Cardiac fibroblast (primary cell): ENCODE measurements around the gene C16orf92.

Experiments used
- DNase-seq, 2 donors: peaks; one replicate each; pipeline versions ENCODE4 v3.0.0 to v3.0.0-alpha.2; 2010; ENCODE audit warnings: low read depth in 2 of 2
- H3K4me3 ChIP-seq, 2 donors: replicated peaks in 1 of 2; 1 replicate in 1 of 2; 2 replicates in 1 of 2; pipeline ENCODE4 v1.5.1; 2011; ENCODE audit warnings: low read depth in 2 of 2, low read length in 2 of 2, mild to moderate bottlenecking in 2 of 2, moderate library complexity in 1 of 2
- TF ChIP-seq, protein P1 (sequence below): IDR thresholded peaks from one replicate; pipeline ENCODE4 v1.5.1; 2011; ENCODE audit warnings: low read depth, mild to moderate bottlenecking, low read length, inconsistent platforms

C16orf92 gene

DNA sequence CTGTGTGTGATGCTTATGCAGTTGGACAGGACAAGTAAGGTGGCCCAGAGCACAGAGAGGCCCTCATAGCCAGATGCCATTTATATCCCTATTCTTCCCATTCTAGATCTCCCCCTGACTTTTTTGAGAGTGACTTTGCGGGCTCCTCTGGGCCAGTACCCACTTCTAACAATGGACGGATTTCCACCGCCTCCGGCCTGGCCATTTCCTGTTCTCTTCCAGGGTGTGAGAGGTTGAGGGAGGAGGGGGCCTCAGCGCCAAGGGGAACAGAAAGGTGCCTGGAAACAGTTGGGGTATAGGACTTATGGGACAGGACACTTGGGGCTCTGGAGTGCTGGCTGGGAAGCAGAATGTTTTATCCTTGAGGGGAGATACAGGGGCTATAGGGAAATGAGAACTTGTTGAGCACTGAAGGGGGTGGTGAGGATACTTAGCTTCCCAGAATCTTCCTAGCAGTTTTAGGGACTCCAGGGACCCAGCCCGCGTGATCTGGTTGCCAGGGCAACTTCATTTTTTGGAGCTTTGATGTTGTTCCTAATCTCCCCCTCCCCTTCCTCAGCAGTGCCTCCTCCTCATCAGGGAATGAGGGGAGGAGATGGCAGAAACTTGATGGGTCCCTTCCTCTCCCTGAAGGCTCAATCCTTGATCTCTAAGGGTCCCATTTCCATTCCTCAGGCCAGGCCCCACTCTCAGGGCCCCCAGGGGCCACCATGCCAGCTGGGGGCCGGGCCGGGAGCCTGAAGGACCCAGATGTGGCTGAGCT, 45.8 kb upstream of the C16orf92 start:
- no peak for DNase-seq
- TF ChIP-seq, protein P1, sequence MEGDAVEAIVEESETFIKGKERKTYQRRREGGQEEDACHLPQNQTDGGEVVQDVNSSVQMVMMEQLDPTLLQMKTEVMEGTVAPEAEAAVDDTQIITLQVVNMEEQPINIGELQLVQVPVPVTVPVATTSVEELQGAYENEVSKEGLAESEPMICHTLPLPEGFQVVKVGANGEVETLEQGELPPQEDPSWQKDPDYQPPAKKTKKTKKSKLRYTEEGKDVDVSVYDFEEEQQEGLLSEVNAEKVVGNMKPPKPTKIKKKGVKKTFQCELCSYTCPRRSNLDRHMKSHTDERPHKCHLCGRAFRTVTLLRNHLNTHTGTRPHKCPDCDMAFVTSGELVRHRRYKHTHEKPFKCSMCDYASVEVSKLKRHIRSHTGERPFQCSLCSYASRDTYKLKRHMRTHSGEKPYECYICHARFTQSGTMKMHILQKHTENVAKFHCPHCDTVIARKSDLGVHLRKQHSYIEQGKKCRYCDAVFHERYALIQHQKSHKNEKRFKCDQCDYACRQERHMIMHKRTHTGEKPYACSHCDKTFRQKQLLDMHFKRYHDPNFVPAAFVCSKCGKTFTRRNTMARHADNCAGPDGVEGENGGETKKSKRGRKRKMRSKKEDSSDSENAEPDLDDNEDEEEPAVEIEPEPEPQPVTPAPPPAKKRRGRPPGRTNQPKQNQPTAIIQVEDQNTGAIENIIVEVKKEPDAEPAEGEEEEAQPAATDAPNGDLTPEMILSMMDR: no peak
- peak overlapping the region in 1 of 2 donors; percentile 3 for H3K4me3 ChIP-seq

DNA sequence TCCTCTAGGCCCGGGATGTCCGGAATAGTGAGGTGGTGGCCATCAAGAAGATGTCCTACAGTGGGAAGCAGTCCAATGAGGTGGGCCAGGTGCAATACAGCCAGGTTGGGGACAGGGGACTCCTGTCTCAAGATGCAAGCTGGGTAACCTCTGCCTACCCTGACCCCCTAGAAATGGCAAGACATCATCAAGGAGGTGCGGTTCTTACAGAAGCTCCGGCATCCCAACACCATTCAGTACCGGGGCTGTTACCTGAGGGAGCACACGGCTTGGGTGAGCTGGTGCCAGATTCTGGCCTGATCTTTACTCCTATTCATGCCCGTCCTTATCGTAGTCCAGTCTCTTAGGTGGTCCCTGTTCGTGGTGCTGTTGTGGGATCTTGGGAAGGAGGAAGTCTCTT, 44.9 kb upstream of the C16orf92 start:
- DNase-seq: no peak
- TF ChIP-seq, protein P1: no peak
- no peak overlapping the region for H3K4me3 ChIP-seq

DNA sequence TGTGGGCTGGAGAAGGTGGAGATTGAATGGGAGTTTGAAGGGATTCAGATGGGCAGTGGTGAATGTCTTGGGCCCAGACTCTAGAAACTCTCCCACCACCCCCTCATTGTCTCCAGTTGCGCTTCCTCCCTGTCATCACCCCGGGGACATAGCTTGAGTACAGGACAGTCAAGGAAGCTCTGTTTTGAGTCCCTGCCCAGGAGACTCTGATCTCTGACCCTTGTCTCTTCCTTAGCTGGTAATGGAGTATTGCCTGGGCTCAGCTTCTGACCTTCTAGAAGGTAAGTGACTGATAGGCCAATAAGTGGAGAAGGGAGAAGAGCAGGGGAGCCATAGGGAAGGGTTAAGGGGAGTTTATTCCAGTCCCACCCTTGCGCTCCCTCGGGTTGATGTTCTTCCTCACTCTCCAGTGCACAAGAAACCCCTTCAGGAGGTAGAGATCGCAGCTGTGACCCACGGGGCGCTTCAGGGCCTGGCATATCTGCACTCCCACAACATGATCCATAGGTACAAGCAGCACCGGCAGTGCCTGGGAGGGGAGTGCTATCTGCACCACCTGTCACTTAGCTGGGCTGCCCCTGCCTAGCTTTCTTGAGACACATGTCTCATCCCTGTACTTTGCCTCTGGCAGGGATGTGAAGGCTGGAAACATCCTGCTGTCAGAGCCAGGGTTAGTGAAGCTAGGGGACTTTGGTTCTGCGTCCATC, 44.3 kb upstream of the C16orf92 start:
- no peak for DNase-seq
- TF ChIP-seq, protein P1: no peak
- H3K4me3 ChIP-seq: no peak overlapping the region

DNA sequence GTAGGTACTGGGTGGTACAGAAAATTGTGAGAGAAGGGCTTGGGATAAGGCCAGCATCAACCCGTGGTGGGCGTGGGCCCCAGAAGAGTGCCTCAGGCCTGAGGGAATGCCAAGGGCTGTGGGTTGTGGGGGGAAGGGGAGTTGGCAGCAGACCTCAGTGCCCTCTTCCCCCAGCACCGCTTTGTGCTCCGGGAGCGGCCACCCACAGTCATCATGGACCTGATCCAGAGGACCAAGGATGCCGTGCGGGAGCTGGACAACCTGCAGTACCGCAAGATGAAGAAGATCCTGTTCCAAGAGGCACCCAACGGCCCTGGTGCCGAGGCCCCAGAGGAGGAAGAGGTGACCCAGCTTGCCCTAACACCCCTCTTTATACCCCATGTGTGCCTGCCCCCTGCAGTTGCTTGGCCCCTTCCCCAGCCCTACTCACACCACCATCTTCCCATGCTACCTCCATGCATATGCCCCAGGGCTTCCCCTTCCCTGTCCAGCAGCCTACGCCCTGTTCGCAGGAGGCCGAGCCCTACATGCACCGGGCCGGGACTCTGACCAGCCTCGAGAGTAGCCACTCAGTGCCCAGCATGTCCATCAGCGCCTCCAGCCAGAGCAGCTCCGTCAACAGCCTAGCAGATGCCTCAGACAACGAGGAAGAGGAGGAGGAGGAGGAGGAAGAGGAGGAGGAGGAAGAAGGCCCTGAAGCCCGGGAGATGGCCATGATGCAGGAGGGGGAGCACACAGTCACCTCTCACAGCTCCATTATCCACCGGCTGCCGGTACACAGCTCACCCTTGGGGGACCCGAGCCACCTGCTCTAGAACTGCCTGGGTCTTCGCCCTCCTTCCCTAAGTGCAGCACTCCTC, 40.2 kb upstream of the C16orf92 start:
- H3K4me3 ChIP-seq: no peak overlapping the region
- TF ChIP-seq, protein P1: no peak
- no peak for DNase-seq

DNA sequence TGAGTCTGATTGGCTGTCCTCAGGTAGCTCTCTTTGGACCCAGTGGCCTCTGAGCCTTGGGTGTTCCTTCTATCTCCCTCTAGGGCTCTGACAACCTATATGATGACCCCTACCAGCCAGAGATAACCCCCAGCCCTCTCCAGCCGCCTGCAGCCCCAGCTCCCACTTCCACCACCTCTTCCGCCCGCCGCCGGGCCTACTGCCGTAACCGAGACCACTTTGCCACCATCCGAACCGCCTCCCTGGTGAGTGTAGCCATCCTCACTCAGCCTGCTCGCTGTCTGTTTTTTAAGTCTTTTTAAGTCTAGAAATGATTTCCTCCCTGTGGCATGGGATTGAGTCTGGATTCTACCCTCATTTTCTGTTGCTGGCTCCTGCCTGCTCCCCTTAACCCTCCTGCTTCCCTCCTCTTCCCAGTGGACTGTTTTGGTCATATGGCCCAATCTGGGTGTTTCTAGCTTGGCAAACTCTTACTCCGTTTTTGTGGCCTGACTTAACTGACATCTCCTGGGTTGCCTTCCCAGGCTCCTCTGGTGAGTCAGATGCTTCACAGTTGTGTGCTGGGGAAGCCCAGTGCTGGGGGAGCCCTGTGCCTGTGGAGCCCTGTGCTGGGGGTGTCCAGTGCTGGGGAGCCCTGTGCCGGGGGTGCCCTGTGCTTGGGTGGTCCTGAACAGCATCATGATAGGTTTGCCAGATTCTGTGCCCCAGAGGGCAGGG, 39.4 kb upstream of the C16orf92 start:
- DNase-seq: no peak
- TF ChIP-seq, protein P1: no peak
- no peak overlapping the region for H3K4me3 ChIP-seq

DNA sequence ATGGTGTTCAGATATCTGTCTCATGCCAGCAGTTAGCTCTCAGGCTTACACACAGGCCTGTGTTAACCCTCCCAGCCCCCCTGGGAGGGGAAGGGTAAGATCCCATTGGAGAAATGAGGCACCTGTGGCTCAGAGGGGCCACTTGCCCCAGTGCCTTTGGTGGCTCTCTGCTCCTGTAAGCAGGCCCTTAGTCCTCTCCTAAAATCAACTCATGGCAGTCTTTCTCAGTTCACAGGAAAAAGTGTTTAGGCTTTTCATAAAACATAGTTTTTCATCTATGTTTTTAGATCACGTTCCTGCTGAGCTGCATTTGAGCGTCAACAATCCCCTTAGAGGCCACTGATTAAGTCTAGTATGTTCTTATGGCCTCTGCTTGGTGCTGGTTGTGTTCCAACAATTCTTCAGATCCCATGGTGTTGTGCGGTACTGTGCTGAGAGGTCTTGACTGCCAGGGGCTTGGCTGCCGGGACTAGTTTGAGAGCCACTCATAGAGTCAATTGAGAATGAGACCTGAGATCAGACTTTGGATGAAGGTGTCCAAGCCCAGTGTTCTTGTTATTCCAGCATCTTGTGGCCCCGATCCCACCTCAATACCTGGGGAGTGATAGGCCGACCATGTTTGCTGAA, 38.7 kb upstream of the C16orf92 start:
- TF ChIP-seq, protein P1: no peak
- no peak overlapping the region for H3K4me3 ChIP-seq
- no peak for DNase-seq
